ENCODE data around the gene TVP23A. TPM values are rescaled to one million over a fixed set of nuclear protein-coding genes. Genes with fewer than 3 reads are reported as not detected.

The TVP23A gene
- total RNA-seq, 1 donor from 2014 or later, result 0.24 TPM

GRCh38 chr16:10851512-10851911 is 32.9 kb upstream of the TVP23A start:
- intact Hi-C loops (cut with DNase I), result no loop called here
- ATAC-seq (no peak), DNase-seq (no peak)
- Histone ChIP-seq H3K9me3 (no peaks in the 10 kb centered on the region), H3K27me3 (ENCODE audit: low read depth) (no peaks in the 10 kb centered on the region), H3K4me3 (no peak overlapping the region), H3K4me1 (peaks cover 20% of the 10 kb centered on the region), H3K27ac (no peak overlapping the region), H3K36me3 (no peaks in the 10 kb centered on the region)
- no peak for TF ChIP-seq CTCF (IDR thresholded peaks at IDR 0.05)

GRCh38 chr16:10850478-10850850 is 31.9 kb upstream of the TVP23A start:
- ATAC-seq (no peak), DNase-seq (no peak)
- H3K27ac ChIP-seq, result no peak overlapping the region
- no peak for TF ChIP-seq CTCF (IDR thresholded peaks at IDR 0.05)
- H3K4me3 ChIP-seq, result no peak overlapping the region
- no peaks in the 10 kb centered on the region for H3K27me3 ChIP-seq (ENCODE audit: low read depth)
- H3K9me3 ChIP-seq, result no peaks in the 10 kb centered on the region
- no peaks in the 10 kb centered on the region for H3K36me3 ChIP-seq
- peaks cover 24% of the 10 kb centered on the region for H3K4me1 ChIP-seq
- intact Hi-C loops (cut with DNase I), result no loop called here

- intact Hi-C loops (cut with DNase I), result no loop called here
- peaks cover 24% of the 10 kb centered on the region for H3K4me1 ChIP-seq
- no peak for TF ChIP-seq CTCF (IDR thresholded peaks at IDR 0.05)
Measured at GRCh38 chr16:10849736-10850477, 31.3 kb upstream of the TVP23A start.

GRCh38 chr16:10847176-10847575 is 28.6 kb upstream of the TVP23A start:
- no peaks in the 10 kb centered on the region for H3K27me3 ChIP-seq (ENCODE audit: low read depth)
- DNase-seq (no peak), ATAC-seq (peak; percentile 55 to 69)
- peak overlapping the region; percentile 78 for H3K27ac ChIP-seq
- no peaks in the 10 kb centered on the region for H3K36me3 ChIP-seq
- intact Hi-C loops (cut with DNase I), result no loop called here
- no peaks in the 10 kb centered on the region for H3K9me3 ChIP-seq
- no peak for TF ChIP-seq CTCF (IDR thresholded peaks at IDR 0.05)
- H3K4me1 ChIP-seq, result peaks cover 31% of the 10 kb centered on the region
- H3K4me3 ChIP-seq, result no peak overlapping the region

More at GRCh38 chr16:10849736-10850477, 31.3 kb upstream of the TVP23A start:
- Histone ChIP-seq H3K9me3 (no peaks in the 10 kb centered on the region), H3K36me3 (no peaks in the 10 kb centered on the region), H3K27me3 (ENCODE audit: low read depth) (no peaks in the 10 kb centered on the region), H3K27ac (no peak overlapping the region), H3K4me3 (no peak overlapping the region)
- DNase-seq, result no peak
- ATAC-seq, result no peak

GRCh38 chr16:10846213-10846998 is 27.8 kb upstream of the TVP23A start:
- no peak for TF ChIP-seq CTCF (IDR thresholded peaks at IDR 0.05)
- Histone ChIP-seq H3K27me3 (ENCODE audit: low read depth) (no peaks in the 10 kb centered on the region), H3K9me3 (no peaks in the 10 kb centered on the region), H3K4me1 (peaks cover 27% of the 10 kb centered on the region), H3K27ac (peak overlapping the region; percentile 78), H3K36me3 (no peaks in the 10 kb centered on the region), H3K4me3 (no peak overlapping the region)
- DNase-seq (no peak), ATAC-seq (peak; percentile 76 to 77)
- intact Hi-C loops (cut with DNase I), result no loop called here

All from lower lobe of right lung (tissue), 2 donors.